PC-9 (cell line): ENCODE measurements around the gene ATXN1. TPM values are rescaled to one million over a fixed set of nuclear protein-coding genes. Genes with fewer than 3 reads are reported as not detected.

Experiments used
- BruUV-seq: library from RNA; stranded (reverse); fragments of 400-500 nt; replicated peaks from 2 replicates; lab custom pipeline; 2021; lab: Mats Ljungman, UMichigan
- CTCF ChIA-PET: fragments of 300-600 bp; sonication (Branson Sonifier 250); formaldehyde crosslinking; loops from one replicate; lab custom pipeline; 2022; ENCODE audit warnings: antibody characterized with exemption; lab: Charles Lee
- POLR2A ChIA-PET: fragments of 300-600 bp; sonication (Branson Sonifier 250); formaldehyde crosslinking; loops from one replicate; lab custom pipeline; 2022; ENCODE audit warnings: antibody characterized with exemption; ENCODE audit not compliant: unreplicated experiment; lab: Charles Lee
- DNase-seq, 2 experiments: peaks; one replicate each; pipeline versions ENCODE4 v3.0.0 to v3.0.0-alpha.2; 2015 to 2022; ENCODE audit warnings: mixed read lengths in 1 of 2
- H2AFZ ChIP-seq: fragments of 200-600 bp; sonication (generic); 2 replicates; pipeline ENCODE4 v1.8.1; 2017; ENCODE audit warnings: antibody characterized with exemption
- H3F3A ChIP-seq: fragments of 200-600 bp; sonication (generic); 2 replicates; pipeline ENCODE4 v1.8.1; 2017; ENCODE audit warnings: antibody characterized with exemption, mild to moderate bottlenecking, low read depth; ENCODE audit not compliant: insufficient read depth
- H3K27ac ChIP-seq: fragments of 200-600 bp; sonication (generic); 2 replicates; pipeline ENCODE4 v1.6.1; 2016; ENCODE audit warnings: mixed run types
- H3K27me3 ChIP-seq: fragments of 200-600 bp; sonication (generic); 2 replicates; pipeline ENCODE4 v1.6.1; 2016; ENCODE audit warnings: low read depth, mixed run types; ENCODE audit not compliant: insufficient read depth
- H3K36me3 ChIP-seq: fragments of 200-600 bp; sonication (generic); 2 replicates; pipeline ENCODE4 v1.6.1; 2016; ENCODE audit warnings: low read depth, mixed run types
- H3K4me1 ChIP-seq: fragments of 200-600 bp; sonication (generic); replicated peaks from 2 replicates; pipeline ENCODE4 v1.6.1; 2016; ENCODE audit warnings: mixed run types; ENCODE audit not compliant: insufficient read depth
- H3K4me2 ChIP-seq: fragments of 200-600 bp; sonication (generic); 2 replicates; pipeline ENCODE4 v1.6.1; 2017; ENCODE audit warnings: mixed run types
- H3K4me3 ChIP-seq: fragments of 200-600 bp; sonication (generic); 2 replicates; pipeline ENCODE4 v1.6.1; 2016; ENCODE audit warnings: mixed run types
- H3K79me2 ChIP-seq: fragments of 200-600 bp; sonication (generic); 2 replicates; pipeline ENCODE4 v1.6.1; 2017; ENCODE audit warnings: low read depth, mixed run types
- H3K9me2 ChIP-seq: fragments of 200-600 bp; sonication (generic); 2 replicates; pipeline ENCODE4 v1.8.1; 2017; ENCODE audit warnings: mild to moderate bottlenecking; ENCODE audit not compliant: insufficient read depth
- H3K9me3 ChIP-seq: fragments of 200-600 bp; sonication (generic); 2 replicates; pipeline ENCODE4 v1.8.1; 2016; ENCODE audit warnings: low read depth; ENCODE audit not compliant: insufficient read depth
- H4K20me1 ChIP-seq: fragments of 200-600 bp; sonication (generic); 2 replicates; pipeline ENCODE4 v1.8.1; 2017; ENCODE audit not compliant: insufficient read depth
- EZH2 ChIP-seq: fragments of 200-600 bp; sonication (generic); IDR thresholded peaks from 2 replicates; pipeline ENCODE4 v1.8.0; 2017; ENCODE audit warnings: antibody characterized with exemption, low read depth
- intact Hi-C: fragments of 100-400 bp; cut with micrococcal nuclease; formaldehyde crosslinking; loops from one replicate; pipeline ENCODE4 v1.10.0; 2022; ENCODE audit not compliant: unreplicated experiment
- total RNA-seq: library from RNA; stranded (reverse); gene quantifications from 2 replicates; pipeline ENCODE4 v1.2.3, GENCODE V29; 2021
- TF ChIP-seq, protein P1 (sequence below): fragments of 200-600 bp; sonication (generic); conservative IDR thresholded peaks from 2 replicates; pipeline ENCODE4 v1.6.1; 2017; ENCODE audit warnings: mixed run types, antibody characterized with exemption, mild to moderate bottlenecking, moderate library complexity

The ATXN1 gene
- total RNA-seq, 1 experiment from 2014 or later: 42.7 TPM

DNA sequence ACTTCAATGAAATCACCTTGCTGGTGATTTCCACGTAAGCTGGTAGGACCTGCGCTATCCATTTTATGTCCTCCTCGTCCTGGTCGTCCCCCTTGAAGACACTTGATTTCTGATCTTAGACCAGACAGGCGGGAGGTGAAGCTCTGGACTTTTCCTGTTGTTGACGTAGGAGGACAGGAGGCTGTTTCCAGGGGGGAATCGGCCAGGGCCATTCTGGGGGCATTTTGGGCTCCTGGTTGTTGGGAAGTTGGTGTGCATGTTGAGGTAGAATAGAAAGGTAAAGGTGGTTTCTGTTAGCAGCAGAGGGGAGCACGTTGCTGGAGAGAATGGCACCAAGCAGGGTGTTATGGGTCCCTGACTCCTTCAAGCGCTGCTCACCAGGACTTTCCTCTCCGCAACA is 466.9 kb downstream of the ATXN1 start:
- peaks cover 3% of the 10 kb centered on the region; the same call in 1 of the 2 replicates for H3K27me3 ChIP-seq
- H3K4me3 ChIP-seq: no peak overlapping the region
- no peak overlapping the region for H3K27ac ChIP-seq
- no TSS peak for BruUV-seq
- no peaks in the 10 kb centered on the region for H3K79me2 ChIP-seq
- intact Hi-C loops: no loop called here
- ChIA-PET POLR2A (no interaction called here), CTCF (interaction anchor here (0.6 kb wide), 1 partner anchor 12 kb away, joined by 3 read pairs; no protein-coding TSS in a partner anchor)
- no peaks in the 10 kb centered on the region for H3K9me2 ChIP-seq
- TF ChIP-seq, protein P1, sequence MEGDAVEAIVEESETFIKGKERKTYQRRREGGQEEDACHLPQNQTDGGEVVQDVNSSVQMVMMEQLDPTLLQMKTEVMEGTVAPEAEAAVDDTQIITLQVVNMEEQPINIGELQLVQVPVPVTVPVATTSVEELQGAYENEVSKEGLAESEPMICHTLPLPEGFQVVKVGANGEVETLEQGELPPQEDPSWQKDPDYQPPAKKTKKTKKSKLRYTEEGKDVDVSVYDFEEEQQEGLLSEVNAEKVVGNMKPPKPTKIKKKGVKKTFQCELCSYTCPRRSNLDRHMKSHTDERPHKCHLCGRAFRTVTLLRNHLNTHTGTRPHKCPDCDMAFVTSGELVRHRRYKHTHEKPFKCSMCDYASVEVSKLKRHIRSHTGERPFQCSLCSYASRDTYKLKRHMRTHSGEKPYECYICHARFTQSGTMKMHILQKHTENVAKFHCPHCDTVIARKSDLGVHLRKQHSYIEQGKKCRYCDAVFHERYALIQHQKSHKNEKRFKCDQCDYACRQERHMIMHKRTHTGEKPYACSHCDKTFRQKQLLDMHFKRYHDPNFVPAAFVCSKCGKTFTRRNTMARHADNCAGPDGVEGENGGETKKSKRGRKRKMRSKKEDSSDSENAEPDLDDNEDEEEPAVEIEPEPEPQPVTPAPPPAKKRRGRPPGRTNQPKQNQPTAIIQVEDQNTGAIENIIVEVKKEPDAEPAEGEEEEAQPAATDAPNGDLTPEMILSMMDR: no peak
- TF ChIP-seq EZH2: no peak
- H3K4me1 ChIP-seq: no peaks in the 10 kb centered on the region
- no peak for DNase-seq
- no peak overlapping the region for H3K4me2 ChIP-seq
- no peaks in the 10 kb centered on the region for H3K9me3 ChIP-seq
- no peaks in the 10 kb centered on the region for H4K20me1 ChIP-seq
- H3K36me3 ChIP-seq: no peaks in the 10 kb centered on the region
- no peaks in the 10 kb centered on the region for H3F3A ChIP-seq
- H2AFZ ChIP-seq: no peak overlapping the region

DNA sequence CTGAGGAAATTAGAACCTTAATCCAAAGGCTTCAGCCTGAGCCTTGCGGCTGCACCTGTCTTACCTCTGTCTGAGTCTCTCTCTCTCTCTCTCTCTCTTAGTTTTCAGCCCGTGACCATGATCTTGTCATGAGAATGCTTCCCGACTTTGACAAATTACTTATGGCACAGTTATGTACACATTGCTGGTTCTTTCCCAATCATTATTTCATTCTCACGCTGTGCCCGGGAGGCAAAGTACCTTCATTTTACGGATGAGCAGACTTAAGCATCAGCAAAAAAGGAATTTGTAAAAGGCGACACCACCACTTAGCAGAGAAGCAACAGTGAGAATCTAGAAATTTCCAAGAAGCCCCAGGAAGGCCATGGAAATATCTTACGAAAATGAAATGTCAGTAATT is 468.3 kb downstream of the ATXN1 start:
- H2AFZ ChIP-seq: no peak overlapping the region
- H3K4me1 ChIP-seq: no peaks in the 10 kb centered on the region
- H3K4me2 ChIP-seq: no peak overlapping the region
- ChIA-PET CTCF (interaction anchor here (0.6 kb wide), 2 partner anchors 42 to 468 kb away, joined by 3 to 5 read pairs; partner anchors contain the start of gene ATXN1), POLR2A (no interaction called here)
- peak in 1 of 2 experiments; percentile 62 for DNase-seq
- H4K20me1 ChIP-seq: no peaks in the 10 kb centered on the region
- no peak overlapping the region for H3K27ac ChIP-seq
- no peaks in the 10 kb centered on the region for H3K9me3 ChIP-seq
- no TSS peak for BruUV-seq
- intact Hi-C loops: no loop called here
- no peak overlapping the region for H3K4me3 ChIP-seq
- H3K79me2 ChIP-seq: no peaks in the 10 kb centered on the region
- no peaks in the 10 kb centered on the region for H3K36me3 ChIP-seq
- peaks cover 3% of the 10 kb centered on the region; the same call in 1 of the 2 replicates for H3K27me3 ChIP-seq
- TF ChIP-seq EZH2: no peak
- TF ChIP-seq, protein P1: no peak
- no peaks in the 10 kb centered on the region for H3K9me2 ChIP-seq
- no peaks in the 10 kb centered on the region for H3F3A ChIP-seq

DNA sequence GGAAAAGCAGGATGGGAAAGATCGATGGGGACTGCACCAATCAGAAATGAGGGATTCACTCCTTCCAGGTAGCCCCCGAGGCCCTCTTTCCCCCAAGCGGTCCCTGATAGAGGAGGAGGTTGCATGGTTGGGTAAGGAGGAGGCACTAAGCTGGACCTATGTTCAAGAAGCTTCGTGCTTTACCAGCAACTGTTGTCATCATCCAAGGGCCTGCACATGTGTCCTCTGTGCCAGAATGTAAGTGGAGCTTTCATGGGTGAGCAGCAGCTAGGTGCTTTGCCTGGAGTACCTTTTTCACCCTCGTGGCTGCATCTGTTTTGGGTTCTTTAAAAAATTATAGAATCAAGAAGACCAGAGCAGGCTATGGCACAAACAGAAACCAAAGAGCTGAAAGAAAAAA is 468.8 kb downstream of the ATXN1 start:
- no peaks in the 10 kb centered on the region for H4K20me1 ChIP-seq
- ChIA-PET POLR2A (no interaction called here), CTCF (interaction anchor here (0.6 kb wide), 2 partner anchors 41 to 469 kb away, joined by 3 to 5 read pairs; partner anchors contain the start of gene ATXN1)
- H3K36me3 ChIP-seq: no peaks in the 10 kb centered on the region
- H3K79me2 ChIP-seq: no peaks in the 10 kb centered on the region
- no peaks in the 10 kb centered on the region for H3K9me3 ChIP-seq
- no peak overlapping the region for H3K4me3 ChIP-seq
- no peak overlapping the region for H3K4me2 ChIP-seq
- H3K4me1 ChIP-seq: no peaks in the 10 kb centered on the region
- no peak for TF ChIP-seq EZH2
- TF ChIP-seq, protein P1: no peak
- intact Hi-C loops: no loop called here
- DNase-seq: no peak
- BruUV-seq: TSS peak; percentile 9
- no peak overlapping the region for H2AFZ ChIP-seq
- no peaks in the 10 kb centered on the region for H3K9me2 ChIP-seq
- H3K27ac ChIP-seq: no peak overlapping the region
- H3K27me3 ChIP-seq: peaks cover 3% of the 10 kb centered on the region; the same call in 1 of the 2 replicates
- no peaks in the 10 kb centered on the region for H3F3A ChIP-seq
